HG03460 (cell line): ENCODE results near the gene DMXL1.
A peak's percentile ranks its signal among the peaks of the same experiment; 100 is the strongest.
"Not testable (repeated sequence)": the region's sequence is repeated elsewhere in the genome, so short reads cannot be mapped to it uniquely, and the experiment has no call there.

Experiments
- ATAC-seq: cut with Tn5 transposase; IDR thresholded peaks from one replicate; pipeline ENCODE4 v1.9.1; 2021; ENCODE audit not compliant: unreplicated experiment

The DMXL1 gene

DNA sequence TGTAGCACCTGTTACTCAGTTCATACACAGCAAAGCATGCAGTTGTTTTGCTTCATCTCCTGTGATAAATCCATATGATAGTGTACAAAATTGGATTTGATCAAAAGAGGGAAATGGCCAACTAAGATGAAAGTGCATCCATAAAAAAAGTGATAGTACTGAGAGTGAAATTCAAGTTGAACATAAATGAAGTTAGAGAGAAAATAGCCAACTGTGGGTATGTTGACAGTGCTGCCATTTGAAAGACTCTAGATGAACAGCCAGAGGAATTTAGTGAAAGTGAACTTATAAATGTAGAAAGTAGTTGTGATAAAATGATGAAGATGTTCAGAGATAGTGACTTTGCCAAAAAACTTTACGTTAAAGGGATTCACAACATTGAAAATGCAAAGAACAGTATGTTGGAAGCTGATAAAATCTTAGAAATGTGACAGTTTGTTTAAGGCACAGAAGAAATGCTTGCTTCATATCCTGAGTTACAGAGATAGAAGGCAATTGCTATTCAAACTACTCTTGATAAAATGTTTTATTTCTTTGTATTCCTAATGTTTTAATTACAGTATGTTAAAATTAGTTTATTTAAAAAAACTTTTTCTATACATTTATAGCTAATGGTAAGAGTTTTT, 119.7 kb downstream of the DMXL1 start:
- ATAC-seq: no peak

DNA sequence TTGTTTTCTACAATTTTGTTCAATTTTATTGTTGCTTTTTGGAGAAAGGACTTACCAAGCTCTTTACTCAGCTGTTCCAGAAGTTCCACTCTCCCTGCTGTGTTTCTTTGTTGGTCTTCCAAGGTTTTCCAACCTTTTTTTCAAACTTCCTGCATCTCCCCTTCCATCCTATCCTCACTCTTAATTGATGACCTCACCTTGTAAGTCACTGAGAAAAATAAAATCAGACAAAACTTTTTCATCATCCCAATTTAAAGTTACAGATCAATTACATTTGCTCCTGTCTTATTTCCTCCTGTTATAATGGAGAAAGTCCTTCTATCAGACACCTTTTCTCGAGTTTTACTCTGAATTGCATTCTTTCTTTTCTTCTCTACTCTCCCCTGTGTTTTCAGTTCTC, 121.1 kb downstream of the DMXL1 start:
- ATAC-seq: no peak

DNA sequence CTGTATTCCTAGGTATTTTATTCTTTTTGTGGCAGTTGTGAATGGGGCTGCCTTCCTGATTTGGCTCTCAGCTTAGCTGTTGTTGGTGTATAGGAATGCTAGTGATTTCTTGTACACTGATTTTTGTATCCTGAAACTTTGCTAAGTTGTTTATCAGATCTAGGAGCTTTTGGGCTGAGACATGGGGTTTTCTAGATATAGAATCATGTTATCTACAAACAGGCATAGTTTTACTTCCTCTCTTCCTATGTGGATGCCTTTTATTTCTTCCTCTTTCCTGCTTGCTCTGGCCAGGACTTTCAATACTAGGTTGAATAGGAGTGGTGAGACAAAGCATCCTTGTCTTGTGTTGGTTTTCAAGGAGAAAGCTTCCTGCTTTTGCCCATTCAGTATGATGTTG, 129.9 kb downstream of the DMXL1 start:
- ATAC-seq: no peak

DNA sequence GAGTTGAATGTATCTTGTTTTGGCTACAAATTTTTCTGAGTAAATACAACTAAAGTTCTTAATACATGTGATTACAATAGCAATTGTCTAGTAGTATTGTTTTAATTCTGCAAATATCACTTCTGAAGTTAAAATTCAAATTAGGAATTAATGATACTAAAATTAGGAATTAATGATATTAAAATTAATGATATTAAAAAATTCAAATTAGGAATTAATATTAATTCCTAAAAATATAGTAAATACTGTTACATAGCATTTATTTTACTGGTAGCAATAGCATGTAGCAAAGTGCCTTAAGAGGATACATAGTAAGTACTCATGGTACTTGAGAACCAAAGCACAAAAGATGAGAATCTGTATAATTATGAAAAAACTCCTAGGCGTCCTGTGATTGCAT, 136.2 kb downstream of the DMXL1 start:
- ATAC-seq: no peak

DNA sequence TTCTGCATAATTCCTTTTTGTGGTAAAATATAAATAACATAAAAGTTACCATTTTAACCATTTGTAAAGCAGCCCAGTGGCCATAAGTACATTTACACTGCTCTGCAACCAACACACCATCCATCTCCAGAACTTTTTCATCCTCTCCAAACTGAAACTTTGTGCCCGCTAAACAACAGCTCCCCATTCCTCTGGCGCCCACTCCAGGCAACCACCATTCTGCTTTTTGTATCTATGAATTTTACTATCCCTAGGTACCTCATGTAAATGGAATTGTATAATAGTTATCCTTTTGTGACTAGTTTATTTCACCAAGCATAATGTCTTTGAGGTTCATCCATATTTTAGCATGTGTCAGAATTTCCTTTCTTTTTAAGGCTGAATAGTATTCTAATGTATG, 141.1 kb downstream of the DMXL1 start:
- no peak for ATAC-seq

DNA sequence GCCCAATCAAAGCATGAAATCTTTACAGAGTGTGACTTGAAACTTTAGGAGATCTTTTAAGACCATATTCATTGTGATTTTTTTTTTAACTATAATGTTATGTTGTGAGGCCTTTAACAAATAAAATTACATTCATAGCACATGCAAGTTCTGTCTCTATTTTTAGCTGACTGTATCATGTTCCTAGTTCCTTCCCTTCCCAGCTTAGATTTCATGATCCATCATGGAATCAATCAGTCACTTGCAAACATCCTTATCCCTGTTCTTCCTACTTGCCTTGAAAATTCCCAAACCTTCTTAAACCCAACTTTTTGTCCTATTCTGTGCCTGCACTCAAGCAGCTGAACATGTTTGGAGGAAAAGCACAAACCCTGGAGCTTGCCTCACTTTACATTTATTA, 141.8 kb downstream of the DMXL1 start:
- no peak for ATAC-seq

DNA sequence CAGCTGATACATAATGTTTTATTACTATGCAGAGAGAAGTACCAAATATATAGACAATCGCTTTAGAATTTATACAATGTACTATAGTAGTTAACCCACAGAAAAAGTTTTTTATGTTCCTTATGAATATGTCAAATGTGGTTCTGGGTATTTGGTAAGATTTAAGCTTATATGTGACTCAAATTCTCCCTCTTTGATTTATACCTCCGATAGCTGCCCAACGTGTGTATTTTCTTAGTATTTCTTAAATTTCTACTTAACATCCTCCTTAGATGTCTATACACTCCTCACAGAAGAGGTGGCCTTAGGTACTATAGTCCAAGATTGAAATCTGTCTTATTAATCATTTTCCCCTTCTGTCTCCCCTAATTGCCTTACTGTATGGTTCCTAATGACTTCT, 146.3 kb downstream of the DMXL1 start:
- ATAC-seq: no peak

DNA sequence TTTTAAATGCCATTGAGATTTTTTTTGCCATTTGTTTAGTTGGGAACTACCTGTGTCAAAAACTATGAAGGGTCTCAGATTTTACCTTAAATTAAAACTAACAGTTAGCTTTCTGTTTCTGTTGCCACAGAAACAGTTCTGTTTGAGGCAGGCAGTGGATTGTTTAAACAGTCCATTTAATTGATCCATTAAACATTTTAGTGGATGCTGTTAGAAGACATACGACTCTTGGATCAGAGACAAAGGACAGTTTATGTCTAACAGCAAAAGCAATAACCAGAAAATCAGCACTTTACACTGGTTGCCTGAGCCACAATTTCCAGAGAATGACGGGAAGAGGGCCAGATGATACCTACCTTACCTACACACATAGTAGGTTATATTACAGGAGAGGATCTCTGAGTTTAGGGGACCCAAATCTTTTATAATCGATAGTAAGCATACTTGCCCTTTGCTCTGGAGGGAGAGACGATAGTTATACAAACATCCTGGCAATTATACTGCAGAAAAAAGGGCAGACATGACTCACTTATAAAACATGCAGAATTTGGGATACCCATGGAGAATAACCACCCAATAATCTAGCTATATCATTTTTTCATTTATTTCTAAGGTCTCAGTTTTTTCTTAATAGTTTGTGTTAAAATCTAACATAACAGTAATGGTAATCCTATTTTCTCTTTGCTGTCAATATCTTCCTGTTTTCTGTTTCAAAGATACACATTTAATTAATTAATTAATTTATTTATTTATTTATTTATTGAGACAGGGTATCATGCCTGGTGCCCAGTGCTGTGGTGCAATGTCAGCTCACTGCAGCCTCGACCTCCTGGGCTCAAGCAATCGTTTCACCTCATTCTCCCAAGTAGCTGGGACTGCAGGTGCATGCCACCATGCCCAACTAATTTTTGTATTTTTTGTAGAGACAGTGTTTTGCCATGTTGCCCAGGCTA, 148.2 kb downstream of the DMXL1 start:
- no peak for ATAC-seq

DNA sequence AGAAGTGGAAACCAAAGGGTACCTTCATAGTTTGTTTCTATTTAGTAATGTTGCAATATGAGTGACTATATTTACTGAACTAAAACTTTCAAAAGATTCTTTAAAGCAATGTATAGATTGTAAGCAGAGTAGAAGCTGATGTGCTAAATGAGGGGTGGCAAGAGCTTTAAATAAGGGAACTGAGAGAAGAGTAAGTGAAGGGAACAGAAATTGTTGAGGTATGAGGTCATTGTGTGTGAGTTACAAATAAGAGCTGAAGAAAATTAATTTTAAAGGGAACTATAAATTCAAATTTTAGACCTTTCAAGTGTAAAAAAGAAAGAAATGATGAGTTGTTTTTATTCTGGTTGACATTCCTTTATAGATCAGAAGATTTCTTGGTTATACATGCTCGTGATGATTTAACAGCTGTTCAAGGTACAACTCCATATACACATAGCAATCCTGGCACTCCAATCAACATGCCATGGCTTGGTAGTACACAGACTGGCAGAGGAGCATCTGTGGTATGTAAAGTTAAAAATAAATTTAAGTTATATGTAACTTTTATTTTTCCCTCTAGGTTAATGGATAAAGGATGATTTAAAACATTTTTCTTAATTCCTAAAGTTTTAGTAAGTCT, 149.8 kb downstream of the DMXL1 start:
- ATAC-seq: peak; percentile 90

DNA sequence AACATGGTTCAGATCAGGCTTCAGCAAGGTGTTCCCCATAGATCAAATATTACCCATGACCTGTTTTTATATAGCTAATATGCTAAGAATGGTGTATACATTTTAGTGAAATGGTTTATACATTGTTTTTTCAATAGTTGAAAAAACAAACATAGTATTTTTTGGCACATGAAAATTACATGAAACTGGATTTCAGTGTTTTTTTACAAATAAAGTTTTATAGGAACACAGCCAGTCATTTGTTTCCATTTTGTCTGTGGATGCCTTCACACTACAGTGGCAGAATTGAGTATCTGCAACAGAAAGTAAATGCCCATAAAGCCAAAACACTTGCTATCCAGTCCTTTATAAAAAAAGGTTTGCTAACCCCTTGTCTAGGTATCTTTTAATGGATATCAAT, 150.4 kb downstream of the DMXL1 start:
- ATAC-seq: no peak

DNA sequence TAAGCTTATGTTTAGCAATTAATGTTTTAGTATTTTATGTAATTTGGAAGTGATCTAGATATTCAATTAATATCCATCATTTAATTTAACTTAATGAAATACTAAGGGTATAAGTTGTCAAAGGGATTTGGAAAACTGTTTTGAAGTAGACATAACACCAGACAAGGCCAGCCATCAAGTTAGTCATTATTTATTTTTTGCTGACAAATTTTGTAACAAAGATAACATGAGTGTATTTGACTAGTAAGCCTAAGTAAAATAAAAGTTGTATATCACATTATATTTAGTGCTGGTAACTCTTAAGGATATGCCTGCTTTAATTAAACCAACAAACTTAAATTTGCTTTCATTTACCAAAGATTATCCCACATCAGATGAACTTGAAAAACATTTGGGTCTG, 159.1 kb downstream of the DMXL1 start:
- no peak for ATAC-seq

DNA sequence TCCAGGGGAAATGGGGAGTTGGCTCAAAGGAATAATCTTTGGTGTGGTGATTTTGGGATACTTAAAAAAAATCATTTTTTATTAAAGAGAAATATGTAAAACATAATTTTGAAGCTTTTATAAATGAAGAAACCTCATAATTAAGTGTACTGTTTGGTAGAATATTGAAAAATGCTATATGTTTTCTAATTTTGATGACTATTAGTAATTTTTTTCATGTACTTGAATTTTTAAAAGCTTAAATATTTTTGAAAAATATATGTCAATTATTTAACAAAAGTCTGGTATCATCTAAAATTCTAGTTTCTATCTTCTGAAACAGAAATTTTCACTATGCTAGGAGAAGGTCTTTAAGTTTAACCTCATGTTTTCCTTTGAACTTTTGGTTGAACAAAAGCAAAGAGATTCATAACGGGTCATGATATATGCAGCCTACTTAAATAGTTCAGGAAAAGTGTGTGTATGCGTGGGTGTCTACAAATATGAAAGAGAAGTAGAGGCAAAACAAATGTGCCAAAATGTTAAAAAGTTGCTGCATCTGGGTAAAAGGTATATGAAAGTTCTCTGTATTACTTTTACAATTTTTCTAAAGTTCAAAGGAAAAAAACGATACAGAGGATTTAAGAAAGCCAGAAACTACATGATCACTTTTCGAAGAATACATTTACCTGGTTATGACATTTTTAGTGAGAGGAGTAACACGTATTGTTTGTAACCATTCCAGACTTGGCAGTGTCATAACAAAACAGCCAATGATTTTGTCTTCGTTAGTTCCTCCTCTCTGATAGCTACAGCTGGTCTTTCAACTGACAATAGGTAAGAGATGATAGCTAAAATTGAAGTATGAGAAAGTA, 167.6 kb downstream of the DMXL1 start:
- ATAC-seq: no peak

DNA sequence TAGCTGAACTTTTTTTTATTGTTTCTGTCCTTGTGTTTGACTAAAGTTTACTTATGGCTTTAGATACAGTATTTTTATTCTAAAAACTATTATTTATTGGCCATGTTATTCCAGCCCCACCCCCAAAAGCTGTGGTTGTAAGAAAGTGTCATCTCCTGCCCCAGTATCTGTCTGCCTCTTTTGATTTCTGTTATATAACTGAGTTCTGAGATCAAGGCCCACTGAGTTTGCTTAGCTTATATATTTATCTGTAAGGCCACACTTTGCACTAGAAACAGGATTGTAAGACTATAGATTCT, 168.2 kb downstream of the DMXL1 start:
- no peak for ATAC-seq

DNA sequence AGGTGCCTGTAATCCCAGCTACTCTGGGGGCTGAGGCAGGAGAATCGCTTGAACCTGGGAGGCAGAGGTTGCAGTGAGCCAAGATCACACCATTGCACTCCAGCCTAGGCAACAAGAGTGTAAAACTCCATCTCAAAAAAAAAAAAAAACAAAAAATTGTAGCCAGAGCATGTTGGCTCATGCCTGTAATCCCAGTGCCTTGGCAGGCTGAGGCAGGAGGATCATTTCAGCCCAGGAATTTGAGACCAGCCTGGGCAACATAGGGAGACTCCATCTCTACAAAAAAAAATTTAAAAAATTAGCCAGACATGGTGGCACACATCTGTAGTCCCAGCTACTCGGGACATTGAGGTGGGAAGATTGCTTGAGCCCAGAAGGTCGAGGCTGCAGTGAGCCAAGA, 168.9 kb downstream of the DMXL1 start:
- not testable (repeated sequence) for ATAC-seq

DNA sequence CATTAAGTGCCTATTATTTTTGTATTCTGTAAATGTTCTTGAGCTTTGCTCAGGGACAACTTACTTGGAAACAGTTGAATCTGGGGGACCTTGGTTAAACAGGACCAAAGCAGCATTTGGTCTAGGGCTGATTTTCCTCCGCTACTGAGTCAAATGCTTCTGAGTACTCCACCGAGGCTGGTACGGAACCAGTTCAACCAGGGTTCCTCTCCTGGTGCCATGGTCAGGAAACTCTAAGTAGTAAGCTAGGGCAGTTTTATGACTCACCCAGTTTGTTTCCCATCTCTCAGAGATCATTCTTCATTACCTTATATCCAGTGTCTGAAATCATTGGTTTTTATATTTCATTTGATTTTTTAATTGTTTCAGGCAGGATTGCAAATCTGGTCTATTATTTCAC, 173.0 kb downstream of the DMXL1 start:
- ATAC-seq: no peak

DNA sequence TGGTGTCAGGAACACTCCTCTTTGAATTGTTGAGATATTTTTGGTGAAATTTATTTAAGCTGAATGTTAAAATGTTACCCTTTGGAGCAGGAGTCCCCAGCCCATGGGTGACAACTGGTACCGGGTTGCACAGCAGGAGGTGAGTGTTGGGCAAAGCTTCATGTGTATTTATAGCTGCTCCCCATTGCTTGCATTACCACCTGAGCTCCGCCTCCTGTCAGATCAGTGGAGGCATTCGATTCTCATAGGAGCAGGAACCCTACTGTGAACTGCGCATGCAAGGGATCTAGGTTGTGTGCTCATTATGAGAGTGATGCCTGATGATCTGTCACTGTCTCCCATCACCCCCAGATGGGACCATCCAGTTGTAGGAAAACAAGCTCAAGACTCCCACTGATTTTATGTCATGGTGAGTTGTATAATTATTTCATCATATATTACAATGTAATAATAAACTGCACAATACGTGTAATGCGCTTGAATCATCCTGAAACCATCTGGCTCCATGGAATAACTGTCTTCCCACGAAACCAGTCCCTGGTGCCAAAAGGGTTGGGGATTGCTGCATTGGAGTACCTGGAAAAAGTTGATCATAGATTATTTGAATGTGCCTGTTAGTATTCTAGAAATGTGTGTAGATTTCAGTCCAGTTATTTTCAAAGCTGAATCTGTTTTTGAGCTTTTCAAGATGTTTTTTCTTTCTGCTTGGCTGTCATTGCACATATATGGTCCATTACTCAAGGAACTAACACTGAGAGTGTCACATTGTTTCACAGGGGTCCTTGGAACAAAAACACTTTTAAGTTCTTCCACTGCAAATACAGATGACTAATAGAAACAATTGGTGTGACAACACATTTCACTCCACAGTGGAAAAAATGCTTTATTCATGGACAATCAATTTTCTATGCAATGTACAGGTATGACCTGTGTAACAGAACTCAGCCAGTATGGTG, 180.3 kb downstream of the DMXL1 start:
- no peak for ATAC-seq

DNA sequence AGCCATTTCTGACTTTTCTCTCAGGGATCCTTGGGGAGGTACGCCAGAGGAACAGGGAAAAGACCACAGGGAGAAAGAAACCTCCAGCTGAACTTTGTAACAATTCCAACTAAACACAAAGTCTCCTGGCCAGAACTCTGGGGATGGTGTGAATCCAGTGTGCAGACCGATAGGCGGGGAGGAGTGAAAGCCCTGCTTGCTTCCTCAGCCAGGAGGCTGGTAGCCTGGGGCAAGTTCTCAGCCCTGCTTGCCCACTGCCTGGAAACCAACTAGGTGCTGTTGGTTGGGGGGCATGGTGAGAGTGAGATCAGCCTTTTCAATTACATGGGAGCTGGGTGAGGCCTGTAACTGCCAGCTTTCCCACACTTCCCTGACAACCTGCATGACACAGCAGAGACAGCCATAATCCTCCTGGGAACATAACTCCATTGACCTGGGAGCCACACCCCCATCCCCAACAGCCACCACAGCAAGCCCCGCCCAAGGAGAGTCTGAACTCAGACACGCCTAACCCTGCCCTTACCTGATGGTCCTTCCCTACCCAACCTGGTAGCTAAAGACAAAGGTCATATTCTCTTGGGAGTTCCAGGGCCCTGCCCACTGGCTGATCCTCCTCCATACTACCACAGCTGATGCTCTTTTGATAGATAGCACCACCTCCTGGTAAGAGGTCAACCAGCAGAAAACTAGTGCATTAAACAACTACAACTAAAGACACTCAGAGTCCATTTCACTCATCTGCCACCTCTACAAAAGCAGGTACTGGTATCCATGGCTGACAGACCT, 184.9 kb downstream of the DMXL1 start:
- no peak for ATAC-seq

DNA sequence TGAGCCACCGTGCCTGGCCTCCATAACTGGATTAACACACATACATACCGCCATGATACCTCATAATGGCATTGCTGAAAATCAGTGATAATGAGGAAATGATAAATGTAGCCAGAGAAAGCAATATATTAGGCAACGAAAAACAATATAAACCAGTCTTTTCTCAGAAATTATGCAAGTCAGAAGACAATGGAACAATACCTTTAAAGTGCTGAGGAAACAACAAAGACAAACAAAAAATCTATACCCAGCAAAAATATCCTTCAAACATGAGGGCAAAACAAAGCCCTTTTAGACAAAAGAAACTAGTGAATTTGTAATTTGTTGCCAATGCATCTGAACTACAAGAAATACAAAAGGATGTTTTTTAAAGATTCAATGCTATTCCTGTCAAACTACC, 186.7 kb downstream of the DMXL1 start:
- no peak for ATAC-seq

DNA sequence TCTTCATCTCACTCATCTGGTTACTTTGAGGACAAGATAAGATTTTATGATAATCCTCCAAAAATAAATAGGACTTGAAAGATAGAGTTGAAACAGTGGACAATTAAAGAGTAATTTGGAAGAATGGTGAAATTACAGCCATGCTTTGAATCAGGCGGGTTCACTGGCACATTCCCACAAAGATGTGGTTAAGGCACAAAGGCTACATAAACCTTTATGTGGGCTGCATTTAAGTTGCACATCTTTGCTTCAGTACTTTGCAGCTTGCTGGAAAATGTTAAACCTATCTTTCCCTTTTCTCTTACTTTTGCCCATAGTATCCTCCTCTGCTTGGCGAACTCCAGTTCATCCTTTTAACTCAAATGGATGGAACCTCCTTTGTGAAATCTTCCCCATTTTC, 192.8 kb downstream of the DMXL1 start:
- ATAC-seq: no peak
